ENCODE data around the gene BTBD3.
A peak's percentile ranks its signal among the peaks of the same experiment; 100 is the strongest.

BTBD3 gene
- total RNA-seq, result 11.1 to 39.9 (median 26.4) reads per million in 18 experiments

DNA sequence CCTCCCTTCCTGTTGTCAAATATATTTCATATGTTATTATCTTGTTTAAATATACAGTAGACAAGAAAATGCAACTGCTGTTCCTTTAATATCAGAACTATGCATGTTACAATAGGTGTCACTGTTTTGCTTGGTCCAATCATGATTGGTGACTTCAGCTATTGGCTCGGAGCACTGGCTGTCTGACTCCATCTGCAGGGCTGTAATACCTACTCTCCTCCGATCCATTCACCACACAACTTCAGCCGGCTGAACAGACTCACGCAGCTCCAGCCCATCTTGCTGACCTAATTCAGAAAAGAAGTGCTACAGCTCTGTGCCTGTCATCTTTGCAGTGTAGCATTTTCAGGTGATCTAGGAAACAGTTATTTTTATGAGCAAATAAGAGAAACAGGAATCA, at the start of gene BTBD3:
BTBD3 (plus strand) TSS at position 231 of the 400 bp plus-strand sequence. CDS start 383 bp downstream, outside the sequence.
- no peak for DNase-seq

DNA sequence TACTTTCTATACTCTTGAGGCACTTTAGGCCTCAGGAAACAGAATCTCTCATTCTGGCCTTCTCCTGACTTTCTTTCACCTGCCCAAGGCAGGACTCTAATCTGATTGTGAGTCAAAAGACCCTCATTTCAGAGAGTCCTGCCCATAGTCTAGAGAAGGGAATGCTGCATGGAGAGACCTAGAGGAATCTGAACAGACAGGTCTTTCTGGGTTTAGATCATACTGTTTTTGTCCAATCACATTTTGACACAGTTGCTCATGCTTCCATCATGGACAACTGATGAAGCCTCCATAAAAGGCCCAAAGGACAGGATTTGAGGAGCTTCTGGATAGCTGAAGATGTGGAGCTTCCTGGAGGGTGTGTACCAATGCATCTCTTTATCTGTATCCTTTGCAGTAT, 48.1 kb upstream of the BTBD3 start:
- DNase-seq, result no peak

DNA sequence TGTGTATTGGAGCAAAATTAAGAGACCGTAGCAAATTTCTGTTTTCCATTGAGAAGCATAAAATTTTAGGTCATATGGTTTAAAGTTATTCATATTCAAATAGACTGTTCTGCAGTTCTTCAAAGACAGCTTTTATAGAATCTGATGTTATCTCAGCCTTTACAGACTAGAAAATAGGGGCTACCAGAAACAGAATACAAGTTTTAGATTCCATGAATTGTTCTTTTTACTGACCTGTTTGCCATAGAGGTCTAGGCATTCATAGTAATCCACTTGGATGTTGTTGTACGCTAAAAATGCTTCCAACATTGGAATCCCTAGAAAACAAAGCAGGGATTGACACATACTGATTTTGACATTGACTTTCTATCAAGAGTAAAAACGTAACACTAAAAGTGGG, 47.3 kb upstream of the BTBD3 start:
- no peak for DNase-seq

DNA sequence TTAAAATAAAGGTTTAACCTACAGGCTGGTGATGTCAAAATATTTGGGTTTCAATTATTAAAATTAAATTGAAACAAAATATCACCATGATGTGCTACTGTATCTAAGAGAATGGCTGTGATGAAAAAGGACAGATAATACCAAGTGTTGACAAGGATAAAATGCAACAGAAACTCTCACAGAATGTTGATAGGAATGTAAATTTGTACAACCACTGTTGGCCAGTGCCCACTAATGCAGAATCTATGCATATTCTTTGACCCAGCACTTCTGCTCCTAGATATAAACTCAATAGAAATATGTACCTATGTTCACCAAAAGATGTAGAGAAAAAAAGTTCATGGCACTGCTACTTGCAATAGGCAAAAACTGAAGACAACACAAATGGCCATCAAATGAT, 41.1 kb upstream of the BTBD3 start:
- no peak for DNase-seq

DNA sequence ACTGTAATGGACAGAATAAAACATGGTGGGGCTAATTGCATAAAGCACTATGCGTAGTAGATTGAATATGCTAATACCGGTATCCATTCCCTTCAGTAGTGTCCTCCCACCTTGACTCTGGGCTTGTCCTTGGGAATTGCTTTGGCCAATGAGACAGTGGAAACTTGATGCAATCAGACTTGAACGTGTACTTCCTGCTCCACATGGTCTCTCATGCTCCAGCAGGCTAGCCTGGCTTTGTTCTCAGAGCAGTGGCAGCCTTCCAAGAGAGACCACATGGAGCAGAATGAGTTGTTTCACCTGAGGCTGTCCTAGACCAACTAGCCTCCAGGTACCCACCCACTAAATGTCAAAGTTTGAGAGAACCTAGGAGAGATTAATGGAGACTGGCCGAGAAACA, 37.0 kb upstream of the BTBD3 start:
- no peak for DNase-seq

DNA sequence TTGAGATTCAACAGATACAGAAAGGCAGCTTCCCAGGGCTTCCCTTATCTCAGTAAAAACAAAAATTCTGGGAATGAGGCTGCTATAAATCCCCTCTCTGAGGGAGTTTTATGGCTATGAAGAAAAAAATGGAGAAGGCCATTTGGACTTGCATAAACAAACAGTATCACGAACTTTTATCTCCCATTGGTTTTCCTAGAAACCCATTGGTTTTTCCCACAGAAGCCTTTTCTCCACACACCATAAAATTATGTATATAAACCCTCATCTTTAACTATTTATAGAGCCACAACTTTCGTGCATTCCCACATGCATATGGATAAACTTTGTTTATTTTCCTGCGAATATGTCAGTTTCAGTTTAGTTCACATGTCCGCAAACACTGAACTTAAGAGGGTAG, 36.2 kb upstream of the BTBD3 start:
- DNase-seq, result no peak

DNA sequence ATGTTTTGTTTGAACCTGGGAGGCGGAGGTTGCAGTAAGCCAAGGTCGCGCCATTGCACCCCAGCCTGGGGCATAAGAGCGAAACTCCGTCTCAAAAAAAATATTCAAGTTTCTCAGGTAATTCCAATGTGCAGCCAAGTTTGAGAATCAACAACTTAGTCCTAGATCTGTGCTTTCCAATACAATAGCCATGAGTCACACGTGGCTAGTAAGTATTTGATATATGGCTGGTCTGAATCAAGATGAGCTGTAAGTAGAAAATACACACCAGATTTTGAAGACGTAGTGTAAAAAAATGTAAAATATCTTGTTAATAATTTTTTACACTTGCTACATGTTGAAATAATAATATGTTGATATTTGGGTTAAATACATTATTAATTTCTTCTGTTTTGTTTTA, 35.0 kb upstream of the BTBD3 start:
- no peak for DNase-seq

DNA sequence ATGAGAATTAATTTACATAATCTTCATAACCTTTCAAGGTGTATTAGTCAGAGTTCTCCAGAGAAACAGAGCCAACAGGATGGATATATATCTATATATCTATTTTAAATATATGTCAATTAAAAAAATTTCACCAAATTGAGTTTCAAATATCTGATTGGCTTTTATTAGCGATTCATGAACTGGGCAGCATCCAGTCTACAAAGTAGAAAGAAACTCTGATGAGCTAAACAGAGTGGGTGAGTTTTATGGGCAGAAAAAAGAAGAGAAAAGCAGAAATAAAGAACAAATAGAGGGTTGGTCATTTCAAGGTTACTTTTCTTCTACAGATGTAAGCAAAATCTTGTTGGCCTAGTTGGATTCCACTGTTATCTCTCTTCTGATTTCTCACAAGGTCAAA, 29.0 kb upstream of the BTBD3 start:
- DNase-seq, result no peak

DNA sequence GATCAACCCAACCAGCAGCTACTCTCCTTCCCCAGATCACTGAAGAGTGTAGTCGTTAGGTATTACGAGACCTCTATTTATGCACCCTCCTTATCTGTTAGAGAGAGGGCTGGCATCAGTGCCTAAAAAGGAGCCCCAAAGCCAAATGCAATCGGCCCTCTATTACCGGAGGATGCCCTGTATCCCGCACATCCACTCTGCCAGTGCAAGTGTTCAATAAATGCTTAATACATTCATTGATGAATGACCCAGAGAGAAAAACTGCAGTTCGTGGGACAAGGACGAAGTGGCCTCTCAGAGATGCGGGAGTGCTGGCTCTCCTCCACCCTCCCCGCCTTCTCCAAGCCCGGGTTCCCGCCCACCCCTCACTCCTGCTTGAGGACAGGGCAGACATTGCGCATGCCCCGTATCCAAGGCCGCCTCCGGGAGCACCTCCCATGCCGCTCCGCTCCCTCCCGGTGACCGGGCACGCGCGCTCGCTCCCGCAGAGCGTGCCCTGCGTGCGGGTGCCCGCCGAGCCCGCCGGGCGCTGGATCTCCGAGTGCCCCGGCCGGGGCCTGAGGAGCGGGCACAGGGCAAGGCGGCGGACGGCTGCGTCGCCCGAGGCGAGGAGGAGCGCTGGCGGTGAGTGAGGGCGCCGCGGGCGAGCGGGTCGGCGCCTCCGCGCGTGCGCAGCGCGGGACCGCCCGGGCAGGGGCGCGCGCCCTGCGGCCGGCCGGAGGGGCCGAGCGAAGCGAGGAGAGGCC, 27.2 kb upstream of the BTBD3 start:
- DNase-seq, result peak; percentile 85 to 89

DNA sequence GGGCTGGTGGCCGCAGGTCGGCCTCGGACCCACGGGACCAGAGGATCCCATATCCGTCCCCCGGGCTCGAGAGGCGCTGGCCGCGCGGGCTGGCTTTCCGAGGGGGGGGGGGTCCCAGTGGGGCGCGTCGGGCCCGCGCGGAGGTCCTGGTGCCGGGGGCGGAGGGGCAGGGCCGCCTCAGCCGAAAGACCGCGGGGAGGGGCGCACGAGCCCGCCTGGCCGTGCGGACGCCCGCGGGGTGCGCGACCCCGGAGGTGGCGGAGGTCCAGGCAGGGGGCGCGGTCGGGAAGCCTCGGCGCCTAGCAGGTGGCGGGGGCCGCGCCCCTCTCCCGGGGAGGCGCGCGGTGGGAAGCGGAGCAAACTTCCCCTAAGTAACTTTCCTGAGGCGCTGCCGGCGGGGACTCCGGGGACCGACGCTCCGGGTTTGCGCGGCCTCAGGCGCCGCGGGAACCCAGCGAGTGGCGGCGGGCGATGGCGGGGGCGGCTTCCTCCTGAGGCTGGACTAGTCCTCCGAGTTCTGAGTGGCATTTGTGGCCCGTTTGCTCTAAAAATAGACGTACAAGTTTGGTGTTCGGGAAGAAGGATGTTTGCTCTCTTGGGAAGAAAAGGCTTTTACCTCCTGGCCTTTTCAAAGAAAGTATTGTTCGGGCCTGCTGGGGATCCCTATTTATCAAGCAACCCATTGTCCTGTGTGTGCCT, 26.5 kb upstream of the BTBD3 start:
- DNase-seq, result peak; percentile 62 to 73

DNA sequence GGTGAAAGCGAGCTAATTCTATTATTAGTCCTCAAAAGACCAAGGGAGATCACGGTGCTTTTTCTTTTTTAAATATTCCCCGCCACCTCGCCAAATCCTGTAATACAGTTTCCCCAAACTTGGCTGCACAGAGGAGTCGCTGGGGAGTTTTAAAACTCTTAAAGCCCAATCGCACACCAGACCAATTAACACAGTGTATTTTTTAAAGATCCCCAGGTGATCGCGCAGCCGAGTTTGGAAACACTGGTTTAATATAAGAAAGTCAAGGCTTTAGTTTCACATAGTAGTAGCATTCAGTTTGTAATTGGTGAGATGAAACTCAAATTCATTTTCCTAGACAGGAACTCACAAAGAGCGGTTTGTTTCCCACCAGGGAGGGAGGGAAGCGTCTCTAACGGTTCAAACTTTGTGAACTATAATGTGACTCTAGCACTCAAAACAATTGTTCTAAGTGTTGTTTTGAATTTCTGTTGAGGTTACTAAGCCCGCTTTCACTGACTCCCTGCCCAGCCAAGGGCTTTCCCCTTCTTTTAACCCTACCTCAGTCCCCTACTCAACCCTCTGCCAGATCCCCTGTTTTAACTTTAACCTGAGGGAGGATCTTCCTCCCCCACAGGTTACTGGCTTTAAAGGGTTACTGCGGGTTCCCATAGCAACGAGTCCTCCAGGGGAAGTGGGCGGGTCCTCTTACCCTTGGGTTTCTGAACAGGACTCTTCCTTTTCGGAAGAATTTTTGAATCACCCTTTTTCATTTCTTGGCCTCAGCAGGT, 25.7 kb upstream of the BTBD3 start:
- DNase-seq, result peak; percentile 56 to 69

DNA sequence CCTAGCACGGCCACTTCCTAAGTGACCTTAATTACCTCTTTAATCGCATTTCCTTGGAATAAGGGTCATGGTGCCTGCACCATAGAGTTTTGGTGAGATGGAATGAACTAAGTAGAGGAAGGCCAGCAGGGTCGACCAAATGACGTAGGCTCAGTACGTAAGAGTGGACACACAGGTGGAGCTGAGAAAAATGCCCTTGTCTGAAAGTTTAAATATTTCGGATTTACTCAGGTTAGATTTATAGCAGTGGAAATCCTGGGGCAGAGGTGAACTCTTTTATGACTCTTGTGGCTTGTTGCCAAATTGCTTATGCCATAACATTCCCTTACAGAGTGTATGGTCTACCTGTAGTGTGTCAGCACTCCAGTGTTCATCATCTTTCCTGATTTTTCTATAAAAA, 23.6 kb upstream of the BTBD3 start:
- no peak for DNase-seq

DNA sequence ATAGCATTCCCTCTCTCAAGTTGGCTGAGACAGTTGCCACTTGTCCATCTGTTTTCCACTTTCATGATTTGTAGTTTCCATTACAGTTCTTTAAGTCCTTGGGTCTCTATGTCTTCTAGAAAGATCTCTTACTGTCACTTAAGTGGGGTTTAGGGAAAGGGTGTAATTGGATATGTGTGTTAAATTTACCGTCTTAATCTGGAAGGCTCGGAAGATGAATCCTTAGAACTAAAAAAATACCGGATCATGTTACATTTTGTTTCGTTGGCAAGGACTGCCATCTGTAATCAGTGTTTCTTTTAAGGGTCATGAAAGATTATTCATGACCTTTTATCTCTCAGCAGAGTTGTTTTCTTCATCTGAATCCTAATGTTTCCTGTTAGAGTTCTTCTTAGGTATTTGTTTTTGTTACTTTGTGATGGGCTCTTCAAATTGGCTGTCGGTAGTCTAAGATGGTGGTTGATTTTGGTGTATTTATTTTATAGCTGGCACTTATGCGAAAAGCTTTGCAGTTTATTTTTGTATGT, 21.8 kb upstream of the BTBD3 start:
- DNase-seq, result no peak

DNA sequence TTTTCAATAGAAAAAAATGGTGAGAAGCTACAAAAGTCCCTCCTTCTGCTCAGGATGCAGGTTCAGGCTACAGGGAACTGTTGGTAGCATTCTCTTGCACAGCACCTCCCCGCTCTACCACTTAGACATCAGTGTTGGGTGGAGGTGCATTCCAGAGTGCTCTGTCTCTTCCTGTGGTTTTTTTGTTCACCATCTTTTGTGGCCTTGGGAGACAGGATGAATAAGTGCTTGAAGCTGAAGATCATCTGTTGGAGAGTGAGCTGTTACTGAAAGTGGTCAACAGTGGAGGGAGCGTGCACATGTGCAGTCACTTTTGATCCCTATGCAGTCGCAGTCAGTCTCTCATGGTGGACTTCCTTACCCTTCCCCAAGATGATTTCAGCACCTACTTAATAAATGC, 16.6 kb upstream of the BTBD3 start:
- DNase-seq, result no peak

DNA sequence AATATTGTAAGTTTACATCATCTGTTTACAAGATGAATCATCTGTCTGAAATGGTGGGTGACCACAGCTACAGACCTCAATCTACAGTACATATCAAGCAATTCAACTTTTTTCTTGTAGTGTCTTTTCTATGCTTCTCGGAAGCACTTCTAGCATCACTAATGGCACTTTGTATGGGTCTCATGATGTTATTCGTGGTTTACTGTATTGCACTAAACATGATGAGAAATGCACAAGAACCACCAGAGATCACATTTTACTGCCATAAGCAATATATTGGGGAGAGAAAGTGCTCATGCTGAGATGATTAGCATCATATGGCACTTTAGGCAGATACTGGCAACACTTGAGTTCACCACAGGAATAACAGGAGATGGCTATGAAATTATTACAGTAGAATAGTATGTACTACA, 15.4 kb upstream of the BTBD3 start:
- no peak for DNase-seq

DNA sequence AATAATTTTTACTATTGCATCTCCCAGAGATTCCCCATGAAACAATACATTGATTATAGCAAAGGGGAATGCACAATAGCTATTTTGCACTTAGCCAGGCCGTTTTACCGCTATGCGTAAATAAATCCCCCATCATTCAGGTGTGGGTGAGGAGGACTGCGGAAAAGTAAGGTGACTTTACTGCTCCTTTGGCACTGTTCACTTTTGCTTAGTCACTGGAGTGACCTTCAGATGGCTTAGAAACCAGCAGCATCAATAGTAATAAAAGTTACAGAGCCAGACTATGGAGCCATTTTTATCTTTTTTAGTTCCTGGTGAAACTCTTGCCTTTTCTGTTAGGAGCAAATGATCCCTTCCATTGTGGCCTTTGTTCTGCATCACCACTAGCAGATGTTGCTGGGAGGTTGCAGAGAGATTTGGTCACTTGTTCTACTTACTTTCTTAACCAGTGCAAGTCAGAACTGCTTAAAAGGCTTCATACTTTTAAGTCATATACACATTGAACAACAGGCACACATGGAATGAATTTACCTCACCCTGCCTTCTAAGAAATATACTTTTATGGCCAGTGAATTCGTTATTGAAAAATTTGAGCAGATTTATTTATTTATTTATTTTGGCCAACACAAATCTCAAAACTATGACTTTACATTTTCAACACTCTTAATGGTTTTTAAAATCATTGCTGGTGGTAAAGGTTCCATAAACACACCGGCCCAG, 12.1 kb upstream of the BTBD3 start:
- DNase-seq, result no peak

DNA sequence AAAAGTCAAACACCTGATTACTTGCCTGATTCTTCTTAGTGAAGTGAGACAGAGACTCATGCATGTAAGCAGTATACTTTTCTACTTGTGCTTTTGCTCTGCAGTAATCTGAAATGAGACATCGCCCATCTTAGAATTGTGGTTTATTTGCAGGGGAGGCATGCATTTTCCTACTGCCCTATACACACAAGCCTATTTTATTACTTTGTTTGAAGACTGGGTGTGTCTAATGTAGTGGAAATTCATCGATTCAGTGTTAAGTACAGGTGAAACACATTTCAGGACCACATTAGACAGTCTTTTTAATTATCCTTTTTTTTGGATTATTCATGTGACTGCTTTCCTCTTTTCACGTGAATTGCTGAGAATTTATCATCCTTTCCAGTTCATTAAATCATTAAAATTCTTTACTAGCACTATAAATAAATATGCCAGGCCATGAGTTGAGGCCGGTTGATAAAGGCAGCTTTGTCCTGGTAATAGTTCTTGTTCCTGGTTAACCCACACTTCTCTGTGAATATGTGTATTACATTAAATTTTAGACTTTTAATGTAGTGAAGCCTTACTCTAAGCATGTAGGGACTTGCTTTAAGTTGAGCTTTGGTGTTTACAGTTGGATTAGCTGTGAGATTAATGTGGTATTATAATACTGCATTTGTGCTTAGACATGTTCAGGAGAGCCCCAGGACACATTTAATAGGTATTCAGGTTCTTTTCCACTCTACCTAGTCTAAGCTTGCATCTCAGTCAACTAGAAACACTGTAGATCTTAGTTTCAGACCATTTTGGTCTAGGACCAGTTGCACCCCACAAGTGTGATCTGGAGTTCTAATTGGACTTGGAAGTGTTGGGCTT, 10.8 kb upstream of the BTBD3 start:
- DNase-seq, result no peak

DNA sequence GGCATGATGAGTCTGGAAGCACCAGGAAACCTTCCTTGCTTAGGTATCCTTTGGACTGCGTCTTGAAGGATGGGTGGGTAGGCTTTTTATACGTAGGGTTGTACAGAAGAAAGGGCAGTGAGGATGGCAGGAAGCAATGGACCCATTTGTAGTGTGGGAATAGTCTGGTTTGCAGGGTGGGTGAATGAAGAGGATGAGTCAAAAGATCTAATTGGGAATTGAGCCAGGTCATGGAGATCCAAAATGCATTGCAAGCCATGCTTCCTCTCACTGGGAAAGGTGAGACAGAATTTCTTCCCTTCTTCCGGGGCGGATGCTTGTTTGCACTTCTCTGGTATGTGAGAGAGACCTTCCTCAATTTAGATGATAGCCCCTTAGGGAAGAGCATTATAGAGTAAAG, 10.1 kb upstream of the BTBD3 start:
- no peak for DNase-seq

DNA sequence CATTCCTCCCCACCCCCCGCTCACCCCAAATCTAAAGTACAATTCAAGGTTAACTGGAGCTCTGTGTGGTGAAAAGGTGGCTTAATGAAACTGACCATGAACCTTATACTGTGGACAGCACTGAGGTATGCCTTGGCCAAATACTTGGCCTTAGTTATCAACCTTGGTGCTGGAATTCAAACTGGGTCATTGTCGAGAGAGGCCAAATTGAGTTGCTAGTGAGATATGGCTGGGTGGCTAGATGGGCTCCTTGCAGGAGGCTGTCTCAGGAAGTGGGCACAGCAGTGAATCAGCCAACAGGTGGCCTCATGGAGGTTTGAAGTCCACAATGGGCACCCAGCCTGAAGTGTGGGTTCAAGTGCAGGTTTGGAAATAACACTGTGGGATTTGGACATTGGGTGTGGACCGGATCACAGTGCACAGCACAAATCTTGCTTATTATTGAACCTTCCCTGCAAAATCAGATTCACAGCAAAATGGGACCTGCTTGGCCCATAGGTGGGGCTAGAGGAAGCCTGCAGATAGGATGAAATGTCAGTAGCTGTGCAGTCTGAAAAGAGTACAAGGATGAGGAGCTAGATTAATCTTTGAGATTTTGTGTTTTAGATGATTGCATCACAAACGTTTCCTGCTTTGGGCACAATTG, 5.6 kb upstream of the BTBD3 start:
- DNase-seq, result no peak

DNA sequence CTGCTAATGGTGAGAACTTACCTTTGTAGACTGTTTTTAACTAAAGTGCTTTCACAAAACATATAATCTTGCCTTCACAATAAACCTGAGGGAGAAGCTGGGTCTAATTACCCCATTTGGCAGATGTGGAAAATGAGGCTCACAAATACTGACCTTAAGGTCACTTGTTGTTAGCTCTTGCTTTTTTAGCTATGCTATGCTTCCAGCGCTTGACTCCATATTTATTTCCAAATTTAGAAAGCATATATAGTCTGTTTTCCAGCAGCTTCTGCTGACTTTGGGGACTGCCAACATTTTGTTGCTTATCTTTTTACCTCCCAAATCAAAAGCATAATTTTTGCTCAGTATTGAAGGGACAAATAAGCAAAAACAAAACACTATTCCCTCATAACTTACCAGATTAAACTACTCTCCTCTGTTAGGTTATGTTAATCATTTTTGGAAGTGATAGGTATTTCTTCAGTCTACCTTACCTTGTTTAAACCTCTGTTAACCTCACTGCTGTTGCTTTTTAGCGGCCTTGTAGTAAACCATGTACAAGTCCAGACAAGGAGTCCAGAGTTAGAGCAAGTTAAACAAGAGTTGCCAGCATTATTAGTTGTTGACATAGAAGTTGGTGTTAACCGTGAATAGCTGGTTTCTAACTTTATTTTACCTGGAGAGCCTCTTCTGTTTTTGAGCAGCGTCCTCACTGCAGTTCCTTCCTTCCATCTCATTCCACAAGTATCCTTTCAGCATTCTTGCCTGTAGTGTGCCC, 4.9 kb upstream of the BTBD3 start:
- DNase-seq, result no peak
